ENCODE results near the gene COG1. TPM values are rescaled to one million over a fixed set of nuclear protein-coding genes. Genes with fewer than 3 reads are reported as not detected.
A peak's percentile ranks its signal among the peaks of the same experiment; 100 is the strongest.

The COG1 gene
- total RNA-seq, 1 experiment from 2014 or later, result 41.2 TPM

- BruUV-seq (replicated peaks), result no TSS peak
- DNase-seq (ENCODE audit: low read depth, low spot score) (no peak), ATAC-seq (no peak)
- Histone ChIP-seq H3K4me1 (ENCODE audit: control insufficient read depth, insufficient read depth, low read length) (peaks cover 41% of the 10 kb centered on the region), H3K27ac (ENCODE audit: low read length) (no peak overlapping the region; the same call in 1 of the 2 replicates), H3K27me3 (ENCODE audit: control insufficient read depth, insufficient read depth, low read length) (no peaks in the 10 kb centered on the region), H3K36me3 (ENCODE audit: control insufficient read depth, insufficient read depth, low read length) (peaks cover 18% of the 10 kb centered on the region), H3K4me3 (ENCODE audit: low read depth in 2 of 2, low read length in 2 of 2) (no peak overlapping the region), H3K9me3 (ENCODE audit: control insufficient read depth, insufficient read depth, low read depth, low read length) (no peaks in the 10 kb centered on the region)
- ChIA-PET POLR2A (no interaction called here), CTCF (interaction anchor here (0.6 kb wide), 1 partner anchor 8 kb away, joined by 3 read pairs; no protein-coding TSS in a partner anchor)
- no peak for TF ChIP-seq REST (IDR thresholded peaks at IDR 0.05; ENCODE audit: insufficient read depth in 1 of 2, low read depth in 2 of 2, low read length in 1 of 2)
- no peak for TF ChIP-seq CTCF (IDR thresholded peaks at IDR 0.05)
- TF ChIP-seq SIN3A (IDR thresholded peaks at IDR 0.05; ENCODE audit: borderline replicate concordance, insufficient read depth, low read depth, low read length), result no peak
- no peak for TF ChIP-seq TCF7L2 (IDR thresholded peaks at IDR 0.05; ENCODE audit: low read depth, low read length)
- TF ChIP-seq POLR2AphosphoS5 (IDR thresholded peaks at IDR 0.05; ENCODE audit: low read depth, low read length), result no peak
- intact Hi-C loops (cut with micrococcal nuclease; ENCODE audit: unreplicated experiment), result no loop called here
- in situ Hi-C loops (cut with HindIII; ENCODE audit: low pct_unique_long_range_greater_than_20kb, low sequenced_read_pairs), result no loop called here
These were observed 35.1 kb downstream of the COG1 start for GRCh38 chr17:73227944-73228343.

GRCh38 chr17:73228748-73229236, 35.9 kb downstream of the COG1 start:
- DNase-seq (ENCODE audit: low read depth, low spot score), result no peak
- Histone ChIP-seq H3K4me1 (ENCODE audit: control insufficient read depth, insufficient read depth, low read length) (peaks cover 41% of the 10 kb centered on the region), H3K27ac (ENCODE audit: low read length) (peak overlapping the region; percentile 67), H3K9me3 (ENCODE audit: control insufficient read depth, insufficient read depth, low read depth, low read length) (no peaks in the 10 kb centered on the region), H3K27me3 (ENCODE audit: control insufficient read depth, insufficient read depth, low read length) (no peaks in the 10 kb centered on the region), H3K36me3 (ENCODE audit: control insufficient read depth, insufficient read depth, low read length) (peaks cover 21% of the 10 kb centered on the region), H3K4me3 (ENCODE audit: low read depth in 2 of 2, low read length in 2 of 2) (no peak overlapping the region)
- intact Hi-C loops (cut with micrococcal nuclease; ENCODE audit: unreplicated experiment) (no loop called here), in situ Hi-C loops (cut with HindIII; ENCODE audit: low pct_unique_long_range_greater_than_20kb, low sequenced_read_pairs) (no loop called here)
- ATAC-seq, result 0 out of 2 replicates have a peak, but pooled peaks have one; percentile 24
- TF ChIP-seq SIN3A (IDR thresholded peaks at IDR 0.05; ENCODE audit: borderline replicate concordance, insufficient read depth, low read depth, low read length) (no peak), TCF7L2 (IDR thresholded peaks at IDR 0.05; ENCODE audit: low read depth, low read length) (no peak), REST (IDR thresholded peaks at IDR 0.05; ENCODE audit: insufficient read depth in 1 of 2, low read depth in 2 of 2, low read length in 1 of 2) (no peak), CTCF (IDR thresholded peaks at IDR 0.05) (no peak), POLR2AphosphoS5 (IDR thresholded peaks at IDR 0.05; ENCODE audit: low read depth, low read length) (no peak)
- TSS peak; percentile 37 for BruUV-seq (replicated peaks)
- ChIA-PET POLR2A (no interaction called here), CTCF (no interaction called here)

Data from Panc1 (cell line).